SK-N-SH treated with all-trans-retinoic acid at 6 μM for 48 hours (cell line): Measurements from ENCODE around the gene UBFD1.

Experiments
- ATAC-seq: fragments of 200-7000 bp; cut with Tn5 transposase; 3 replicates; pipeline ENCODE4 v1.9.1; 2020; ENCODE audit warnings: mild to moderate bottlenecking, moderate library complexity
- ARNTL ChIP-seq: fragments of 450-650 bp; formaldehyde crosslinking; IDR thresholded peaks from 2 replicates; pipeline ENCODE4 v1.5.0; 2020; ENCODE audit warnings: low read depth, mild to moderate bottlenecking, moderate library complexity, borderline replicate concordance
- CSDC2 ChIP-seq: fragments of 250-450 bp; sonication (Bioruptor Pico); IDR thresholded peaks from 2 replicates; pipeline ENCODE4 v1.5.0; 2020; ENCODE audit warnings: mild to moderate bottlenecking, moderate library complexity
- CSRNP3 ChIP-seq: fragments of 250-450 bp; sonication (Bioruptor Pico); IDR thresholded peaks from 2 replicates; pipeline ENCODE4 v1.5.1; 2021; ENCODE audit warnings: mild to moderate bottlenecking, moderate library complexity
- ESRRG ChIP-seq: fragments of 250-450 bp; sonication (Bioruptor Pico); IDR thresholded peaks from 2 replicates; pipeline ENCODE4 v1.6.1; 2021; ENCODE audit warnings: mild to moderate bottlenecking
- GLIS3 ChIP-seq: fragments of 250-450 bp; sonication (Bioruptor Pico); IDR thresholded peaks from 2 replicates; pipeline ENCODE4 v1.5.0; 2020; ENCODE audit warnings: mild to moderate bottlenecking, moderate library complexity
- ISL1 ChIP-seq: fragments of 250-450 bp; sonication (Bioruptor Pico); IDR thresholded peaks from 2 replicates; pipeline ENCODE4 v2.1.2; 2022; ENCODE audit warnings: mild to moderate bottlenecking, moderate library complexity
- OSR1 ChIP-seq: fragments of 250-450 bp; sonication (Bioruptor Pico); IDR thresholded peaks from 2 replicates; pipeline ENCODE4 v1.8.0; 2022; ENCODE audit warnings: moderate library complexity, mild to moderate bottlenecking, inconsistent platforms
- PPARA ChIP-seq: fragments of 250-450 bp; sonication (Bioruptor Pico); IDR thresholded peaks from 2 replicates; pipeline ENCODE4 v1.5.0; 2020; ENCODE audit warnings: mild to moderate bottlenecking, borderline replicate concordance
- SNAI2 ChIP-seq: fragments of 250-450 bp; sonication (Bioruptor Pico); IDR thresholded peaks from 2 replicates; pipeline ENCODE4 v1.5.0; 2020; ENCODE audit warnings: mild to moderate bottlenecking, moderate library complexity
- TCF4 ChIP-seq: fragments of 250-450 bp; sonication (Bioruptor Pico); IDR thresholded peaks from 2 replicates; pipeline ENCODE4 v1.8.0; 2021; ENCODE audit warnings: mild to moderate bottlenecking, moderate library complexity, borderline replicate concordance
- TOX ChIP-seq: fragments of 250-450 bp; sonication (Bioruptor Pico); IDR thresholded peaks from 2 replicates; pipeline ENCODE4 v1.8.0; 2021; ENCODE audit warnings: mild to moderate bottlenecking, moderate library complexity, borderline replicate concordance
- TSHZ2 ChIP-seq: fragments of 250-450 bp; sonication (Bioruptor Pico); IDR thresholded peaks from 2 replicates; pipeline ENCODE4 v1.5.0; 2020; ENCODE audit warnings: mild to moderate bottlenecking, moderate library complexity
- ZFP3 ChIP-seq: fragments of 250-450 bp; sonication (Bioruptor Pico); IDR thresholded peaks from 2 replicates; pipeline ENCODE4 v1.5.0; 2020; ENCODE audit warnings: mild to moderate bottlenecking, moderate library complexity
- ZFP30 ChIP-seq: fragments of 450-650 bp; formaldehyde crosslinking; IDR thresholded peaks from 2 replicates; pipeline ENCODE4 v1.5.0; 2022; ENCODE audit warnings: mild to moderate bottlenecking, moderate library complexity
- ZNF565 ChIP-seq: fragments of 450-650 bp; formaldehyde crosslinking; conservative IDR thresholded peaks from 2 replicates; pipeline ENCODE4 v1.5.0; 2020; ENCODE audit warnings: low read depth, mild to moderate bottlenecking, moderate library complexity
- ZNF70 ChIP-seq: fragments of 450-650 bp; formaldehyde crosslinking; IDR thresholded peaks from 2 replicates; pipeline ENCODE4 v1.5.0; 2020; ENCODE audit warnings: mild to moderate bottlenecking, moderate library complexity
- ZNF8 ChIP-seq: fragments of 450-650 bp; formaldehyde crosslinking; IDR thresholded peaks from 2 replicates; pipeline ENCODE4 v1.5.0; 2020; ENCODE audit warnings: mild to moderate bottlenecking, moderate library complexity
- TF ChIP-seq, protein P1 (sequence below): fragments of 250-450 bp; sonication (Bioruptor Pico); IDR thresholded peaks from 2 replicates; pipeline ENCODE4 v1.8.0; 2021; ENCODE audit warnings: low read depth, mild to moderate bottlenecking, moderate library complexity, borderline replicate concordance
- TF ChIP-seq, protein P2 (sequence below): fragments of 250-450 bp; sonication (Bioruptor Pico); IDR thresholded peaks from 2 replicates; pipeline ENCODE4 v1.5.1; 2020; ENCODE audit warnings: low read depth, mild to moderate bottlenecking, moderate library complexity
- TF ChIP-seq, protein P3 (sequence below): fragments of 250-450 bp; sonication (Bioruptor Pico); IDR thresholded peaks from 2 replicates; pipeline ENCODE4 v1.8.0; 2020; ENCODE audit warnings: mild to moderate bottlenecking, moderate library complexity, borderline replicate concordance

Gene UBFD1

DNA sequence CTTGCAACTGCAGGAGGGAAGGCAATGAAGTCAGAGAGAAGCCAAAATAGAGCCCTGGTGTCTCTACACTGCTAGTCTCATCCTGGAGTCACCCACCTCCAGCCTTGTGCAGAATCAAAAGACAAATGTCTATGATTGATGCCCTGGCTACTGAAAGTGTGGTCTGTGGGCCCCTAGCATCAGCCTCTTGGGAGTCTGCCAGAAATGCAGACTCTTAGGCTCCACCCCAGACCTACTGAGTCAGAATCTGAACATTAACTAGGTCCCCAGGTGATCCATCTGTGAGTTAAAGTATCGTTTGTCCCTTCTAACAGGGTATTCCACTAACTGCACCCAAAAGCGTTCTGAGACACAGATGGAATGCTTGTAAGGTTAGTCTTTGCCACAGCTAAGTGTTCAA lies 21.6 kb upstream of the UBFD1 start:
- ATAC-seq: peak; percentile 32; the same call in 2 of the 3 replicates
- TF ChIP-seq CSRNP3 (CRISPR knock-in tag): no peak
- no peak for TF ChIP-seq PPARA (CRISPR knock-in tag)
- no peak for TF ChIP-seq ARNTL (CRISPR knock-in tag)
- no peak for TF ChIP-seq ZFP3 (CRISPR knock-in tag)
- TF ChIP-seq, protein P1, sequence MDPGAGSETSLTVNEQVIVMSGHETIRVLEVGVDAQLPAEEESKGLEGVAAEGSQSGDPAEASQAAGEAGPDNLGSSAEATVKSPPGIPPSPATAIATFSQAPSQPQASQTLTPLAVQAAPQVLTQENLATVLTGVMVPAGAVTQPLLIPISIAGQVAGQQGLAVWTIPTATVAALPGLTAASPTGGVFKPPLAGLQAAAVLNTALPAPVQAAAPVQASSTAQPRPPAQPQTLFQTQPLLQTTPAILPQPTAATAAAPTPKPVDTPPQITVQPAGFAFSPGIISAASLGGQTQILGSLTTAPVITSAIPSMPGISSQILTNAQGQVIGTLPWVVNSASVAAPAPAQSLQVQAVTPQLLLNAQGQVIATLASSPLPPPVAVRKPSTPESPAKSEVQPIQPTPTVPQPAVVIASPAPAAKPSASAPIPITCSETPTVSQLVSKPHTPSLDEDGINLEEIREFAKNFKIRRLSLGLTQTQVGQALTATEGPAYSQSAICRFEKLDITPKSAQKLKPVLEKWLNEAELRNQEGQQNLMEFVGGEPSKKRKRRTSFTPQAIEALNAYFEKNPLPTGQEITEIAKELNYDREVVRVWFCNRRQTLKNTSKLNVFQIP (CRISPR knock-in tag): no peak
- no peak for TF ChIP-seq TOX
- TF ChIP-seq ZFP30 (CRISPR knock-in tag): no peak
- no peak for TF ChIP-seq TSHZ2
- TF ChIP-seq SNAI2 (CRISPR knock-in tag): no peak
- TF ChIP-seq OSR1 (CRISPR knock-in tag): no peak
- TF ChIP-seq, protein P2, sequence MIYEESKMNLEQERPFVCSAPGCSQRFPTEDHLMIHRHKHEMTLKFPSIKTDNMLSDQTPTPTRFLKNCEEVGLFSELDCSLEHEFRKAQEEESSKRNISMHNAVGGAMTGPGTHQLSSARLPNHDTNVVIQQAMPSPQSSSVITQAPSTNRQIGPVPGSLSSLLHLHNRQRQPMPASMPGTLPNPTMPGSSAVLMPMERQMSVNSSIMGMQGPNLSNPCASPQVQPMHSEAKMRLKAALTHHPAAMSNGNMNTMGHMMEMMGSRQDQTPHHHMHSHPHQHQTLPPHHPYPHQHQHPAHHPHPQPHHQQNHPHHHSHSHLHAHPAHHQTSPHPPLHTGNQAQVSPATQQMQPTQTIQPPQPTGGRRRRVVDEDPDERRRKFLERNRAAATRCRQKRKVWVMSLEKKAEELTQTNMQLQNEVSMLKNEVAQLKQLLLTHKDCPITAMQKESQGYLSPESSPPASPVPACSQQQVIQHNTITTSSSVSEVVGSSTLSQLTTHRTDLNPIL (CRISPR knock-in tag): no peak
- TF ChIP-seq CSDC2 (CRISPR knock-in tag): no peak
- TF ChIP-seq GLIS3 (CRISPR knock-in tag): no peak
- no peak for TF ChIP-seq ZNF565 (CRISPR knock-in tag)
- no peak for TF ChIP-seq ZNF70

DNA sequence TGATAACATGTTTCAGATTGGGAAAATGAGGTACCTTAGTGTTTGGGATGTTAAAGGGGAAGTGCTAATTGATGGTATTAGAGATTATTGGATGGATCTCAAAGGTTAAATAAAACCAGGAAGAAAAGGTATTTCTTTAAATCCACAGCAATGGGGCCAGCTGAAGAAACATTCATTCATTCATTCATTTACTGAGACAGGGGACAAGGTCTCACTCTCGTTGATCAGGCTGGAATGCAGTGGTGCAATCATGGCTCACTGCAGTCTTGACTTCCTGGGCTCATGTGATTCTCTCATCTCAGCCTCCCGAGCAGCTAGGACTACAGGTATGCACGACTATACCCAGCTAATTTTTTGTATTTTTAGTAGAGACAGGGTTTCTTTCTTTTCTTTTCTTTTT lies 20.1 kb upstream of the UBFD1 start:
- no peak for ATAC-seq
- TF ChIP-seq ESRRG (CRISPR knock-in tag) (no peak), TOX (no peak), ZNF8 (CRISPR knock-in tag) (no peak), ARNTL (CRISPR knock-in tag) (no peak), CSDC2 (CRISPR knock-in tag) (no peak)
- TF ChIP-seq, protein P2 (CRISPR knock-in tag): no peak
- TF ChIP-seq, protein P3, sequence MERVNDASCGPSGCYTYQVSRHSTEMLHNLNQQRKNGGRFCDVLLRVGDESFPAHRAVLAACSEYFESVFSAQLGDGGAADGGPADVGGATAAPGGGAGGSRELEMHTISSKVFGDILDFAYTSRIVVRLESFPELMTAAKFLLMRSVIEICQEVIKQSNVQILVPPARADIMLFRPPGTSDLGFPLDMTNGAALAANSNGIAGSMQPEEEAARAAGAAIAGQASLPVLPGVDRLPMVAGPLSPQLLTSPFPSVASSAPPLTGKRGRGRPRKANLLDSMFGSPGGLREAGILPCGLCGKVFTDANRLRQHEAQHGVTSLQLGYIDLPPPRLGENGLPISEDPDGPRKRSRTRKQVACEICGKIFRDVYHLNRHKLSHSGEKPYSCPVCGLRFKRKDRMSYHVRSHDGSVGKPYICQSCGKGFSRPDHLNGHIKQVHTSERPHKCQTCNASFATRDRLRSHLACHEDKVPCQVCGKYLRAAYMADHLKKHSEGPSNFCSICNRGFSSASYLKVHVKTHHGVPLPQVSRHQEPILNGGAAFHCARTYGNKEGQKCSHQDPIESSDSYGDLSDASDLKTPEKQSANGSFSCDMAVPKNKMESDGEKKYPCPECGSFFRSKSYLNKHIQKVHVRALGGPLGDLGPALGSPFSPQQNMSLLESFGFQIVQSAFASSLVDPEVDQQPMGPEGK (CRISPR knock-in tag): no peak

GRCh38 chr16:23538919-23539278 lies 18.6 kb upstream of the UBFD1 start:
- TF ChIP-seq TOX (no peak), ESRRG (CRISPR knock-in tag) (no peak), ISL1 (CRISPR knock-in tag) (no peak; the same call in 1 of the 2 replicates), CSDC2 (CRISPR knock-in tag) (no peak), TCF4 (CRISPR knock-in tag) (no peak)
- no peak; the same call in 1 of the 3 replicates for ATAC-seq
